Measurements from ENCODE around the gene CCL4L2. TPM values are rescaled to one million over a fixed set of nuclear protein-coding genes. Genes with fewer than 3 reads are reported as not detected.
"Not testable (repeated sequence)": the region's sequence is repeated elsewhere in the genome, so short reads cannot be mapped to it uniquely, and the experiment has no call there.

CCL4L2 gene
- total RNA-seq, 1 donor from 2014 or later = not detected

GRCh38 chr17:36185416-36185815 lies 25.4 kb upstream of the CCL4L2 start:
- H3K27me3 ChIP-seq (ENCODE audit: control insufficient read depth, insufficient read depth, low read length) = peaks cover 24% of the 10 kb centered on the region
- TF ChIP-seq, protein P1, sequence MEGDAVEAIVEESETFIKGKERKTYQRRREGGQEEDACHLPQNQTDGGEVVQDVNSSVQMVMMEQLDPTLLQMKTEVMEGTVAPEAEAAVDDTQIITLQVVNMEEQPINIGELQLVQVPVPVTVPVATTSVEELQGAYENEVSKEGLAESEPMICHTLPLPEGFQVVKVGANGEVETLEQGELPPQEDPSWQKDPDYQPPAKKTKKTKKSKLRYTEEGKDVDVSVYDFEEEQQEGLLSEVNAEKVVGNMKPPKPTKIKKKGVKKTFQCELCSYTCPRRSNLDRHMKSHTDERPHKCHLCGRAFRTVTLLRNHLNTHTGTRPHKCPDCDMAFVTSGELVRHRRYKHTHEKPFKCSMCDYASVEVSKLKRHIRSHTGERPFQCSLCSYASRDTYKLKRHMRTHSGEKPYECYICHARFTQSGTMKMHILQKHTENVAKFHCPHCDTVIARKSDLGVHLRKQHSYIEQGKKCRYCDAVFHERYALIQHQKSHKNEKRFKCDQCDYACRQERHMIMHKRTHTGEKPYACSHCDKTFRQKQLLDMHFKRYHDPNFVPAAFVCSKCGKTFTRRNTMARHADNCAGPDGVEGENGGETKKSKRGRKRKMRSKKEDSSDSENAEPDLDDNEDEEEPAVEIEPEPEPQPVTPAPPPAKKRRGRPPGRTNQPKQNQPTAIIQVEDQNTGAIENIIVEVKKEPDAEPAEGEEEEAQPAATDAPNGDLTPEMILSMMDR (IDR thresholded peaks at IDR 0.05; ENCODE audit: insufficient read depth, low read length, poor library complexity, severe bottlenecking) = no peak
- H3K4me3 ChIP-seq (ENCODE audit: low read depth, low read length) = no peak overlapping the region
- no peak for DNase-seq (ENCODE audit: low read depth)
- no peaks in the 10 kb centered on the region for H3K36me3 ChIP-seq (ENCODE audit: control insufficient read depth, insufficient read depth, low read length)

- DNase-seq (ENCODE audit: low read depth); H3K4me3 ChIP-seq (ENCODE audit: low read depth, low read length); H3K36me3 ChIP-seq (ENCODE audit: control insufficient read depth, insufficient read depth, low read length): not testable (repeated sequence)
- peaks cover 21% of the 10 kb centered on the region for H3K27me3 ChIP-seq (ENCODE audit: control insufficient read depth, insufficient read depth, low read length)
Observed at GRCh38 chr17:36186810-36187763, 23.8 kb upstream of the CCL4L2 start.

GRCh38 chr17:36187943-36188665 lies 22.8 kb upstream of the CCL4L2 start:
- H3K4me3 ChIP-seq (ENCODE audit: low read depth, low read length); H3K36me3 ChIP-seq (ENCODE audit: control insufficient read depth, insufficient read depth, low read length); DNase-seq (ENCODE audit: low read depth): not testable (repeated sequence)
- peaks cover 10% of the 10 kb centered on the region for H3K27me3 ChIP-seq (ENCODE audit: control insufficient read depth, insufficient read depth, low read length)

DNA sequence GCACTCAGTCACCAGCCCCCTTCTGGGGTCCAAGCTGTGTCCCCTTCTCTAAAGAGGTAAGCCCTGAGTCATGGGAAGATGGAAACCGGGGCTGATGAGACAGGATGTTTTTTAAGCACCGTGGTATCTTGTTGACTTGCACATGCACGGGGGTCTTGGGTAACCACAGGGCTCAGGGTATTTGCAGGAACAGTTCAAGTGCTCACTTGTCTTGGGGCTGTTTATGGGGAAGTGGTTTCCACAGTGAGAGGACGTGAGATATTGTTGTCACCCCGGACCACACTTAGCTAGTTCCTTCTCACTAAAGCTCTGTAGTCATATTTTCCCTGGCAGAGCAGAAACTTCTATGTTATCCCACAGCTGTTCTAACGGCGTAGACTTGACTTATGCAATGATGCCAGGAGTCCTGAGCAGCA lies 22.0 kb upstream of the CCL4L2 start:
- Histone ChIP-seq H3K36me3 (ENCODE audit: control insufficient read depth, insufficient read depth, low read length) (no peaks in the 10 kb centered on the region), H3K4me3 (ENCODE audit: low read depth, low read length) (no peak overlapping the region), H3K27me3 (ENCODE audit: control insufficient read depth, insufficient read depth, low read length) (peaks cover 2% of the 10 kb centered on the region)
- no peak for DNase-seq (ENCODE audit: low read depth)
- TF ChIP-seq, protein P1 (IDR thresholded peaks at IDR 0.05; ENCODE audit: insufficient read depth, low read length, poor library complexity, severe bottlenecking) = no peak

DNA sequence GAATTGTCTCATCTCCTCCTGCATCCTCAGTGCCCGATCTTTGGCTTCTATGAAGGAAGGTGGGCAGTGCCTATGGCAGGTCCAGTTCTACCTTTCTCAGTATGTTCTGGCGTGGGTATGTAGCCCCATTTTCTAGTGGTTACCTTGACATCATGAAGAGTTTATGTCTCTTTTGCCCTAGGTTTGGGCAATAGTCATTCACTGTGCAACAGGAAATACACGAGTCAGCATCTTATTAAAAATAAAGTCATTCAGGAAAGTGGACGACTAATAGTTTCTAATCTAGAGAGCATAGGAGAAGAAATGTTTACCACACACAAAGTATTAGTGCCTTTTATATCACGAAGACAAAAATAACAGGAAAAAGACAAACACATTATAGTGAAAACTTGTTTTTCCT lies 20.9 kb upstream of the CCL4L2 start:
- not testable (repeated sequence) for DNase-seq (ENCODE audit: low read depth); H3K36me3 ChIP-seq (ENCODE audit: control insufficient read depth, insufficient read depth, low read length); H3K4me3 ChIP-seq (ENCODE audit: low read depth, low read length); H3K27me3 ChIP-seq (ENCODE audit: control insufficient read depth, insufficient read depth, low read length)

DNA sequence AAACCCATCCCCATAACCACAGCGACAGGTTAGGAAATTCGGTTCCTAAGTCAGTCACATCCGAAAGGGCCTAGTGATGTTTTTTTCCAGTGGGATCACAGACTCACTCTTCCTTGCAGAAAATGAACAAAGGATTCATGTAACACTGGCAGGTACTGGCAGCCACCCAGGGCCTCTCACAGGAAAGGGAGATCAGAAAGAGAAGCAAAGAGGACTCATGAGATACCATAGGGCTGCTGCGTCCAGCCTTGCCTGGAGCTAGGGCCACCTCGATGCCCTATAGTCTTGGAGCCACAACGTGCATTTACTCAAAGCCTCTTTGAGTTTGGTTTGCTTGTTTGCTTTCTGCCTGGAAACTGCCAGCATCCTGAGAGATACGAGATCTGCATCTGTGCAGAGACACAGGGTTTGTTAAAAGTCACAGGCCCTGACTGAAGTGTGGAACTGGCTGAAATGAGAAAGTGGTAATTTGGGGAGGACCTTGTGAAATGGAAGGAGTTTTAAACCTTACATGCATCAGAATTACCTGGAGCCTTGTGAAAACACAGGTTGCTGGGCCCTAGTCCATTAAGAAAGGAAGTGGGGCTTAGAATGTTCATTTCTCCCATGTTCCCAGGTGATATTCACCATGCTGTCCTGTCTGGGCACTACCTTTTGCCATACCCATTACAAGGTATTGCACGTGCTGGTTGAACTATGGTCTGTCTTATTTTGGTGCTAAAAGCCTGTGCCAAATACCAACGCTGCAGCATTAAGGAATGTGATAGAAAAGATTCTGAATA lies 20.1 kb upstream of the CCL4L2 start:
- DNase-seq (ENCODE audit: low read depth); H3K4me3 ChIP-seq (ENCODE audit: low read depth, low read length); H3K36me3 ChIP-seq (ENCODE audit: control insufficient read depth, insufficient read depth, low read length); H3K27me3 ChIP-seq (ENCODE audit: control insufficient read depth, insufficient read depth, low read length): not testable (repeated sequence)

DNA sequence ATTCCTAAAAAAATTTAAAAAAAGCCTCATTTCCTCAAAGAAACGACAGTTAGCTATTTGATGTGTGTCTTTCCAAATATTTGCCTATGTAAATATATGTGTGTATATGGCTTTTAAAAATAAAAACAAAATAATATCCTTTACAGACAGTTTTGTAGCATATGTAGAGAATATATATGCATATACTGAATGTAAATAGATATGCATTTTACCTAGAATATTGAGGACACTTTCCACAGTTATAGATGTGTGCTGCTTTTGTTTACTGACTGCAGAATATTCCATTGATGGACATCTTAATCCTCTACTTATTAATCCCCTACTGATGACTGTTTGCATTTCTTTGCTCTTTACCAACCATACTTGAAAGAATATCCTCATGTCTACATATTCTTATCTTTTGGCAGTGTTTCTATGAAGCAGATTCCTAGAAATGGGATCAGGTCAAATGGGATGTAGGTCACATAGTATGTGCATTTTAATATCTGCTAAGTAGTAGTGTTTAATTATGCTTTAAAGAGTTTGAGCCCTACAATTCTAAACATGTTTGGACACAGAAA lies 17.6 kb upstream of the CCL4L2 start:
- no peak for DNase-seq (ENCODE audit: low read depth)
- TF ChIP-seq, protein P1 (IDR thresholded peaks at IDR 0.05; ENCODE audit: insufficient read depth, low read length, poor library complexity, severe bottlenecking) = no peak
- H3K4me3 ChIP-seq (ENCODE audit: low read depth, low read length) = no peak overlapping the region

DNA sequence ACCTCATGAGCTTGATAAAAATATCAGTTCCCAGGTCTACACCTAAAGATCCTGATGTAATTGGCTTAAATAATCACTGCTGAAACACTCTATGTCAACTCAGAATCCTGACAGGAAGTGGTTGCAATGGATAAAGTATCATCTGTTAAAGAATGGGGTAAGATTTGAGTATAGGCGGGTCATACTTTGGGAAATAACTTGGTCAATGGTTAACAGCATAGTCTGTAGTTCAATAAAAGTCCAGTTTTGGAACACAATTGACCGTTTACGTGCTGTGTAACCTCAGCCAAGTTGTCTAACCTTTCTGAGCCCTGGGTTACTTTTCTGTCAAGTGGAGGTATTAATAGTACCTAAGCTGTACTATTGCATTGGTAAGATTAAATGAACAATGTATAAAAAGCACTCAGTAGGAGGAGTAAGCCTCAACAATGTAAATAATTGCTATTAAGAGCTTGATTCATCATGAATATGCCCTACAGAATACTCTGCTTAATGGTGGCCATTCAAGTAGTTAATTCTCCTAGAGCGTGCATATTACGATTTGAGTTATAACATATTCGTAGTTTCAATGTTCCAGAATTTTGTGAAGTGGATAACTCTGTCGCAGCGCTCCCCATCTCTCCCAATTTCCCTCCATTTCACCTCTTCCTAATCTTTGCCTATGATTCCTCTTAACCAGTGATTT lies 16.6 kb upstream of the CCL4L2 start:
- DNase-seq (ENCODE audit: low read depth); H3K36me3 ChIP-seq (ENCODE audit: control insufficient read depth, insufficient read depth, low read length); H3K4me3 ChIP-seq (ENCODE audit: low read depth, low read length): not testable (repeated sequence)
- peaks cover 11% of the 10 kb centered on the region for H3K27me3 ChIP-seq (ENCODE audit: control insufficient read depth, insufficient read depth, low read length)

More for the DNA sequence above, 17.6 kb upstream of the CCL4L2 start:
- peaks cover 7% of the 10 kb centered on the region for H3K27me3 ChIP-seq (ENCODE audit: control insufficient read depth, insufficient read depth, low read length)
- H3K36me3 ChIP-seq (ENCODE audit: control insufficient read depth, insufficient read depth, low read length) = no peaks in the 10 kb centered on the region

- not testable (repeated sequence) for H3K36me3 ChIP-seq (ENCODE audit: control insufficient read depth, insufficient read depth, low read length); H3K4me3 ChIP-seq (ENCODE audit: low read depth, low read length); DNase-seq (ENCODE audit: low read depth)
- H3K27me3 ChIP-seq (ENCODE audit: control insufficient read depth, insufficient read depth, low read length) = peaks cover 11% of the 10 kb centered on the region
Observed at GRCh38 chr17:36194832-36195433, 15.9 kb upstream of the CCL4L2 start.
